ENCODE data around the gene RASA1. TPM values are rescaled to one million over a fixed set of nuclear protein-coding genes. Genes with fewer than 3 reads are reported as not detected.
"Not testable (repeated sequence)": the region's sequence is repeated elsewhere in the genome, so short reads cannot be mapped to it uniquely, and the experiment has no call there.

RASA1 gene
- total RNA-seq, 1 donor, result 18.0 TPM

DNA sequence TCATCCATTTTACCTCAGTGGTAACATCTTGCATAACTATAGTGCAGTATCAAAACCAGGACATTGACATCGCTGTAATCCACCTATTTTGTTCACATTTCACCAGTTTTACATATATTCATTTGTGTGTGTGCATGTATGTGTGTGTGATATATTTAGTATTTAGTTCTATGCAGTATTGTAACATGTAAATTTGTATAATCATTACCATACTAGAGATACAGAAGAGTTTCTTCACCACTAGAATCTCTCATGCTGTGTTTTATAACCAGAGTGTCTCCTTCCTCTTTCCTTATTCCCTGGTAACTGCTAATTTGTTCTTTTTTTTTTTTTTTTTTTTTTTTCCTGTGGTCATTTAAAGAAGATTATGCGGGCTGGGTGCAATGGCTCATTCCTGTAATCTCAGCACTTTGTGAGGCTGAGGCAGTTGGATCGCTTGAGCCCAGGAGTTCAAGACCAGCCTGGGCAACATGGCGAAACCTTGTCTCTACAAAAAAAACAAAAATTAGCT, 11.0 kb downstream of the RASA1 start:
- no peak for DNase-seq (ENCODE audit: low read depth in 2 of 3, low spot score in 2 of 3)

DNA sequence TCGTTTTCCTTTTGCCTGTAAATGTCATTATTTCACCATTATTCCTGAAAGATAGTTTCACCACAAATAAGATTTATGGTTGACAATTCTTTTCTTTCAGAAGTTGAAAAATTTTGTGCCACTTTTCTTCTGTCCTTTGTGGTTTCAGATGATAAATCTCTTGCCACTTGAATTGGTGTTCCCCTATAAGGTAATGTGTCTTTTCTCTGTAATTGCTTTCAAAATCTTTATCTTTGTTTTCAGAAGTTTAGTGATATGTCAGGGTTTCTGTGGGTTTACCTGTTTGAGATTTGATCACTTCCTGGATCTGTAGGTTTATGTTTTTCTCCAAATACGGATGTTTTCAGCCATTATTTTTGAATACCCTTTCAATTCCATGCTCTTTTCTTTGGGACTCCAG, 14.6 kb downstream of the RASA1 start:
- peak in 1 of 3 donors; percentile 41 for DNase-seq (ENCODE audit: low read depth in 2 of 3, low spot score in 2 of 3)

DNA sequence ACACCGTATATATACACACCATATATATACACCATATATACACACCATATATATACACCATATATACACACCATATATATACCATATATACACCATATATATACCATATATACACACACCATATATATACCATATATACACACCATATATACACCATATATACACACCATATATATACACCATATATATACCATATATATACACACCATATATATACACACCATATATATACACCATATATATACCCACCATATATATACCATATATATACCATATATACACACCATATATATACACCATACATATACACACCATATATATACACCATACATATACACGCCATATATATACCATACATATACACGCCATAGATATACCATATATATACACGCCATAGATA, 19.6 kb downstream of the RASA1 start:
- not testable (repeated sequence) for DNase-seq (ENCODE audit: low read depth in 2 of 3, low spot score in 2 of 3)

DNA sequence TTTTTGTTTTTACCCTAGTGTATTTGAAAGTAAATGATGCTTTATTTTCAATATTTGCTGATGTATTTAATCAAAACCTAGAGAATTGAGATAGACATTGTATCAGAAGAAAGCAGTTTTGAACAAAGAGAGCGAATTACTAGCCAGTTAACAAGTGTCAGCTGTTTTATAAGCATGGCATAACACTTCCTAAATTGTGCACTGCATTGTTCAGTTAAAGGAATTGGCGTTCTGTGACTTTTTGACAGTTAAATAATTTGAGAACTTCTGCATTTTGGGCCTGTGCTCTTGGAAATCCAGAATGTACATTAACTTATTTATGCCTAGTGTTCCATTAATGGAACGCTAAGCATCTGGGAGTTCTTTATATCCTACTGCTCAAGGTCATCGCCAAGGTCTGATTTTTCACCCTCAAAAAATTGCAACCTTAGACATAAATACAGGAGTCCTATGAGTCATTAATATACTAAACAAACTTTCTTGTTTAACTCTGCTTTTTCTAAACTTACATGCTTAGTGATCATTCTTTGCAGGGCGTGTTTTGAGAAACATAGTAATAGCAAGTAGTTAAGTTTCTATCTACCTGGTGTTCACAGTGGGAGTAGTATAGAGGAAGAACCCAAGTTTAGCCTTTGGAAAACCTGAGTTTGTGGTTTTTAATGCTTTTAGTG, 31.1 kb downstream of the RASA1 start:
- DNase-seq (ENCODE audit: low read depth in 2 of 3, low spot score in 2 of 3), result peak in 1 of 3 donors; percentile 62

DNA sequence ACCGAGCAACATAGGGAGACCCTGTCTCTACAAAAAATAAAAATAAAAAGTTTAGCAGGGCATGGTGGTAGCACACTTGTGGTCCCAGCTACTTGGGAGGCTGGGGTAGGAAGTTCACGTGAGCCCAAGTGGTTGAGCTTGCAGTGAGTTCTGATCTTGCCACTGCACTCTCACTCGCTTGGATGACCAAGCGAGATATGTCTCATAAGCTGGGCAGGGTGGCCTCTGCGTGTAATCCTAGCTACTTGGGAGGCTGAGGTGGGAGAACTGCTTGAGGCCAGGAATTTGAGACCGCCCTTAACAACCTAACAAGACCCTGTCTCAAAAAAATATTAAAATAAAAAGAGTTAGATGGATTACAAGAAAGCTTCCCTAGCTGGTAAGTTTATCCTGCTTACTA, 32.5 kb downstream of the RASA1 start:
- DNase-seq (ENCODE audit: low read depth in 2 of 3, low spot score in 2 of 3), result no peak

DNA sequence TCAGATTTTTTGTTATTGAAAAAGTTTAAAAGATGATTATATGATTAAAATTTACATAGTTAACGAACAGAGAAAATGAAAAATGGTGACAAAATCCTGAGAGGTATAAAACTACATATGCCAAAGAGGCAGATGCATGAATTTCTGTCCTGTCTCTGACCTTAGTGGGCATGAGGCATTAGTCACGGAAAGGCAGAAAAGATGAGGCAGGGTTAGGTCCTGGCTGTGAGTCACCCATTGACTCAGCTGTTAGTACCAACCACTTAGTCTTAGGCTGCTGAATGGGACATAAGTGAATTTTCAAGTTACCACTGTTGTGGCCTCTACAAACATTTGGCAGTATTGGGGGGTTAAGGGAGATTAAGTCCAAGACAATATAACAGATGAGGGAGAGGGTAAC, 33.1 kb downstream of the RASA1 start:
- DNase-seq (ENCODE audit: low read depth in 2 of 3, low spot score in 2 of 3), result peak in 2 of 3 donors; percentile 14 to 47

DNA sequence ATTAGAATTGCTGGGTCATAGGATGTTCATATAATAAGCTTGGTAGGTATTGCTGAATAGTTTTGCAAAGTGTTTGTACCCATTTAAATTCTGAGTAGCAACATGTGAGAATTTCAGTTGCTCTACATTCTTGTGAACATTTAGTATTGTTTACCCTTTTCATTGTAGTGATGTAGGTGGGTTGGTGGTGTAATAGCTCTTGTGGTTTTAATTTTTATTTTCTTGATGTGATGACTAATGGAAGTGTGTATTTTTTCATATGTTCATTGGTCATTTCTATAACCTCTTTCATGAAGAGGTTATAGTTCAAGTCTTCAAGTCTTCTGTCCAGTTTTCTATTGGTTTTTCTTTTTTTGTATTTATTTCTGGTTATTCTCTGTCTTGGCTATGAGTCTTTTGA, 34.4 kb downstream of the RASA1 start:
- DNase-seq (ENCODE audit: low read depth in 2 of 3, low spot score in 2 of 3), result no peak

DNA sequence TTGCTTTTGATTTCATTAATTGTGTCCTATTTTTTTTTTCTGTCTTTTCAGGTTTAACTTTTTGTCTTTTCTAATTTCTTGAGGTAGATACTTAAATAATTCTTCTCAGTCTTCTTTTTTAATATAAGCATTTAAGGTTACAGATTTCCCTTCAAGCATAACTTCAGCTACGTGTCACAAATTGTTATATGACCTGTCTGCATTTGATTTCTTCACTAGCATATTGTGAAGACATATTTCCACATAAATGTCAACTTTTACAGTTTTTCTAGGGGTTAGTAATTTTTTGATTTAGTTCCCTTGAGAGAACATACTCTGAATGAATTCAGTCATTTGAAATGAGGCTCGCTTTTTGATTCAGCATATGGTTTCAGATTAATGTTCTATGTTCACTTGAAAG, 35.6 kb downstream of the RASA1 start:
- DNase-seq (ENCODE audit: low read depth in 2 of 3, low spot score in 2 of 3), result no peak

DNA sequence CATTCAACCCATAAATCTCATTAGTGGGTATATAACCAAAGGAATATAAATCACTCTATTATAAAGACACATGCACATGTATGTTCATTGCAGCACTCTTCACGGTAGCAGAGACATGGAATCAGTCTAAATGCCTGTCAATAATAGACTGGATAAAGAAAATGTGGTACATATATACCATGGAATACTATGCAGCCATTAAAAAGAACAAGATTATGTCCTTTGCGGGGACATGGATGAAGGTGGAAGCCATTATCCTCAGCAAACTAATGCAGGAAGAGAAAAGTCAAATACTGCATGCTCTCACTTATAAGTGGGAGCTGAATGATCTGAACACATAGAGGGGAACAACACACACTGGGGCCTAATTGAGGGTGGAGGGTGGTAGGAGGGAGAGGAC, 38.4 kb downstream of the RASA1 start:
- DNase-seq (ENCODE audit: low read depth in 2 of 3, low spot score in 2 of 3), result not testable (repeated sequence)

DNA sequence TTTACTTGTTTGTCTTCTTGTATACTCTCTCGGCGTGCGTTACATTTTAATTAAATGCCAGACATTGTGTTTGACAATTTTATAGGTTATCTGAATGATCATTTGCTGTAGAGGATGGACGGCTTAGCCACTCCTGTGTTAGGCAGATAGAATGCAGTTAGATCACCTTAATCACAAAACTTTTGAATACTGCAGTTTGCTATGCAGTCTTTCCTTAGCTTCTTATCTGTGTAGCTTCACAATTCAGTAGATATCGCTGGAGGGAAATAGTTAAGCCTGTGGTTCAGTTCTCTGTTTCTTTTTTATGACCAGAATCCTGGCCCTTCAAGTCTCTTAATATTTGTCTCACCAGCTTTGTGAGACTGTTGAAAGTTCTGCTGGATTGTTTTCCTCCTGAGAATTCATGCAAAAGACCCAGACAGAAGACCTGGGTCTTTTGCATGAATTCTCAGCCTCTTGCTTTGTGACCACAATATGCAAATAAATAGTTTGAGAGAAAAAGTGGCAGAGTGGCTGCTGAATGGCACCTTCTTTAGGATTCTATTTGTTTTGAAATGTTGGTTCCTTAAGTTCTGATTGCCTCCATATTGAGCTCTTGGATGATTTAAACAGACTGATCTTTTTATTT, 40.2 kb downstream of the RASA1 start:
- DNase-seq (ENCODE audit: low read depth in 2 of 3, low spot score in 2 of 3), result no peak

DNA sequence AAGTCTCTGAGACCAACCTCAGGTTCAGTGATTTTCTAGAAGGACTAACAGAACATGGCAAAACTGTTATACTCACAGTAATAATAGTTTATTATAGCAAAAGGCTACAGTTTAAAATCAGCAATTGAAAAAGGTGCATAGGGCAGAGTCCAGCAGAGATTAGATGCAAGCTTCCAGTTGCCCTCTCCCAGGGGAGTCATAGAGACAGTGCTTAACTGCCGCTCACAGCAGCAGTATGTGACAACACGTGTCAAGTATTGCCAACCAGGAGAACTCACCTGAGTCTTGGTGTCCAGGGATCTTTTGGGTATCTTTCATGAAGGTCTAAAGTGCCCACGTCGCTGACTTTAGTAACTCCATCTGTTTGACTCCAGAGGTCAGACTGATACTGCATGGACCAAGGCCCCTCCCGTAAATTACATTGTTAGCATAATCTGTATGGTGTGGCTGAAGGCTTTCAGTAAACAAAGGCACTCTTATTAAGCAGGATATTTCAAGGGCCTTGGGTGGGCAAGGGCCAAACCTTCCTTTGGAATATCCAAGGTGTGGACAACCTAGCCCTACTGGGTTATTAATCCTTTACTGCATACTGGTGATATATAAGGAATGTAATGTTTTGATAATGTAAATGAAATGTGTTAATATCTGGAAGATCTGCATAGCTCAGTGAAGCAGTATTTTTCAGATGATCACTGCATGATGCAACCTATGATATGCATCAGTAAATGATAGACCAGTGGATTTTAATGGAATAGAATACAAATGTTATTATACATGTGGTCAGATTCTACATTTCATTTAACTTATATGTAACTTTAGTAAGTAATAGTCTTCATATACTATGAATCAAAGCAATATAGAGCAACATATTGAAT, 44.0 kb downstream of the RASA1 start:
- DNase-seq (ENCODE audit: low read depth in 2 of 3, low spot score in 2 of 3), result no peak

DNA sequence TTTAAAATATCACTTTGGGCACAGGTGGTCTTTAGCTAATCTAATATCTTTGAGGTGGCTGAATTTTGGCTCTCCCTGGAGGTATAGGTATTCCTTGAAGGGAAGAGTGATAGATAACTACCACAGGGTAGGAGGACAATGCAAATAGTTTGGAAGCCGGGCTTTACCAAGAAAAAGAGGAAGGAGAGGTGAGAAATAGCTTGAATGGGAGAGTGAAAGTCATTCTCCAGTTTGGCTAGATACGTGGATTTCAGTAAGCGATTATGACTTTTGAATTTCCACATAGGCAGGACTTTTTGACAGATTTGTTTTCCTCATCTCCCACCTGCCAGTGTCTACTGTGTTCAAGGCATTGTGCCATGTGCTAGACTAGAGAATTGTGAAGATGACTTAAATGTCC, 45.5 kb downstream of the RASA1 start:
- peak in 1 of 3 donors; percentile 31 for DNase-seq (ENCODE audit: low read depth in 2 of 3, low spot score in 2 of 3)

DNA sequence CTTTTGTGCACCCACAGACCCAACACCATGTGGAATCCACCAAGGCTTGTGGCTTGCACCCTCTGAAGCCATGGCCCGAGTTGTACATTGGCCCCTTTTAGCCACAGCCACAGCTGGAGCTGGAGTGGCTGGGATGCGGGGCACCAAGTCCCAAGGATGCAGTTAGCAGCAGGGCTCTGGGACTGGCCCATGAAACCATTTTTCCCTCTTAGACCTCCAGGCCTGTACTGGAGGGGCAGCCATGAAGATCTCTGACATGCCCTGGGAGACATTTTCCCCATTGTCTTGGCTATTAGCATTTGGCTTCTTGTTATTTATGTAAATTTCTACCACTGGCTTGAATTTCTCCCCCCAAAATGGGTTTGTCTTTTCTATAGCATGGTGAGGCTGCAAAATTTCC, 51.8 kb downstream of the RASA1 start:
- DNase-seq (ENCODE audit: low read depth in 2 of 3, low spot score in 2 of 3), result no peak

DNA sequence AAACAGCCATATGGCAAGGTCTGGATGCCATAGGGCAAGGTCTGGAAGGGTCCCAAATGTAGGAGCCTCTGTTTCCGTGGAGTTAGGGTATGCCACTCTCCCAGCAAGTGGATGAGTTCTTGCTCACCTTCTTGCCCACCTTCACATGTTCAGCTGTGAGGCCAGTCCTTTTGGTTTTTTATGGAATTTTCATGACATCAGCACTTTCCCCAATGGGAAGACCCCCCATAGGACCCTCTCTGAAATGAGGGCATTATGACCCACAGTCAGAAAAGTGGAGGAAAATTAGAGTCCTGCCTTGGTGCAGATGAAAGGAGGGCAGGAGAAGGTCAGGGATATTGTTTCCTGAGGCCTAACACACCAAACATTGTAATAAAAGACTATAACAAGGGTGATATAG, 53.9 kb downstream of the RASA1 start:
- no peak for DNase-seq (ENCODE audit: low read depth in 2 of 3, low spot score in 2 of 3)

DNA sequence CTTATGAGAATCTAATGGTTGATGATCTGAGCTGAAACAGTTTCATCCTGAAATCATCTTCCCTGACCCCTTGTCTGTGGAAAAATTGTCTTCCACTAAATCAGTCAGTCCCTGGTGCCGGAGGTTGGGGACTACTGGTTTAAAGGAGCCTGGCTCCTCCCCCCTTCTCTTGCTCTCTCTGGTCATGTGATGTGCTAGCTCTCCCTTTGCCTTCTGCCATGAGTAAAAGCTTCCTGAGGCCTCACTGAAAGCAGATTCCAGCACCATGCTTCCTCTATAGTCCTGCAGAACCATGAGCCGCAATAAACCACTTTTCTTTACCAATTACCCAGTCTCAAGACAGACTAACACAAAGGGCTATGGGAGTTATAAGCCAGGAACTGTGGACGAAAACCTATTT, 54.7 kb downstream of the RASA1 start:
- DNase-seq (ENCODE audit: low read depth in 2 of 3, low spot score in 2 of 3), result no peak

DNA sequence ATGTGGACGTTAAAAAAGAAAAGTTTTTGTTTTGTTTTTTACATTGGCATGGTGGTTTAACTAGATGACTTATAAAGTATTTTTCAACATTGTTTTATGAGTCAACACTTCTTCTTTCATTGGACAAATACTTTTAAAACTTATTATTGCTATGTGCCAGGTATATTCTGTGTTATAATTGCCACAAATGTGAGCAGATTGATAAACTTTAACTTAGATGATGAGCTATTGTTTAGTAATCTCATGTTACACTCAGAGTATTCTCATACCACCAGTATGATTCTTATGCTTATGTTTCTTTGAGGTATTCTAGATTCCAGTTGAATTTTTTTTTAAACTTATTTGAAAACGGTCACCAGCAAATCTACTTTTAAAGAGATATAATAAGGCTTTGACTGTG, 60.3 kb downstream of the RASA1 start:
- no peak for DNase-seq (ENCODE audit: low read depth in 2 of 3, low spot score in 2 of 3)

DNA sequence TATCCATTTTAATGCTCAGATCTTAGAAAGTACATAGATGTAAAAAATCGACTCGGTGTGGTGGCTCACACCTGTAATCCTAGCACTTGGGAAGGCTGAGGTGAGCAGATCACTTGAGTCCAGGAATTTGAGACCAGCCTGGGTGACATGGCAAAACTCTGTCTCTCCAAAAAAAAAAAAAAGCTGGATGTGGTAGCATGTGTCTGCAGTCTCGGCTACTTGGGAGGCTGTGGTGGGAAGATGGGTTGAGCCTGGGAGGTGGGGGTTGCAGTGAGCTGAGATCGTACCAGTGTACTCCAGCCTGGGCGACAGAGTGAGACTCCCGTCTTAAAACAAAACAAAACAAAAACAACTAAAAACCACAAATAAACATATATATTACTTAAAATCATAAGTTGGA, 61.4 kb downstream of the RASA1 start:
- no peak for DNase-seq (ENCODE audit: low read depth in 2 of 3, low spot score in 2 of 3)

DNA sequence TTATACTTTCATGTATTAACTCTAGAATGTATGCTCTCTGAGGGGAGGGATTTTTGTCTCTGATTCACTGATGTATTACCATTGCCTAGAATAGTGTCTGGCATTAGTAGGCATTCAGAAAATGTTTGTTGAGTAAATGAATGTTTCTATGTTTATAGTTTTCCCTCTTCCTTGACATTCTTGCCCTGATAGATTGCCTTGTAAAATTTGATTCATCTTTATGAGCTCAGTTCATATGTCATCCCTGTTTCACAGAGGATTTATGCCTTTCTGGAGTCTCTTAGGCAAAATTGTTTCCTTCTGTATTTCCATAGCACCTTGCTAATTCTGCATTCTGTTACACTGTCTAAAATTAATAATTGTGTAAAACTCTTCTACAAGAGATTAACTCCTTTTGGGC, 72.3 kb downstream of the RASA1 start:
- DNase-seq (ENCODE audit: low read depth in 2 of 3, low spot score in 2 of 3), result no peak

DNA sequence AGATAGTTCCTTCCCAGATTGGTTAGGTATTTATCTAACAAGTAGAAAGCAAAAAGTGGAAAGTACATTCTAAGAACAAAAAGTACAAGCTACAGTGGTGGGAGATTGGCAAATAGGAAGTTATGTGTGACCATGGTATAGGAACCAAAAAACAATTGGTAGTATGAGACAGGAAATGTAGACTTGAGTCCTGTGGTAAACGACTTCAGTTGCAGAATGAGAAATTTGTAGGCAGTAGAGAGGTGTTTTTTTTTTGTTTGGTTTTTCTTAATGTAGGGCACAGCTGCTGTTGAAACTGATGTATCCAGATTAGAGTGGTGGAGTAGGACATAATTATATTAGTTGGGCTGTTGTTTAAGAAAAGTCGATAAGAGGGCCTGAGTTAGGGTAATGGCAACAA, 73.0 kb downstream of the RASA1 start:
- peak; percentile 14 to 79 (median 26) for DNase-seq (ENCODE audit: low read depth in 2 of 3, low spot score in 2 of 3)

DNA sequence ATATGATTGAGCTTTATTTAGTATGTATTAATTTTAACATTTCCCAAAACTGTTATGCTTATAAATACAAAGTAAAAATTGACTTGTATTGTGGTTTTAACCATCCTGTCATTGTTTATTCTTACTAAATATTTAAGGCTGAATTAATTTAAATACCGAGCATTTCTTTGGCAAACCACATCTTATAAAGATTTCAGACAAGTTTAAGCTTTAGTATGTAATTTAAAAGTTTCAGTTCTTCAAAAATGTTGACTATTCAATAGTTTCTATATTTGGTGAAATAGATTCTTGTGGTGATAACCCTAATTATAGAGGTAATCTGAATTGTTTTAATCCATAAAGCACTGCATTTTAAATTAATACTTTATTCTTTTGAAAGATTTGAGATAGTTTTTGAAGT, 79.6 kb downstream of the RASA1 start:
- DNase-seq (ENCODE audit: low read depth in 2 of 3, low spot score in 2 of 3), result no peak

DNA sequence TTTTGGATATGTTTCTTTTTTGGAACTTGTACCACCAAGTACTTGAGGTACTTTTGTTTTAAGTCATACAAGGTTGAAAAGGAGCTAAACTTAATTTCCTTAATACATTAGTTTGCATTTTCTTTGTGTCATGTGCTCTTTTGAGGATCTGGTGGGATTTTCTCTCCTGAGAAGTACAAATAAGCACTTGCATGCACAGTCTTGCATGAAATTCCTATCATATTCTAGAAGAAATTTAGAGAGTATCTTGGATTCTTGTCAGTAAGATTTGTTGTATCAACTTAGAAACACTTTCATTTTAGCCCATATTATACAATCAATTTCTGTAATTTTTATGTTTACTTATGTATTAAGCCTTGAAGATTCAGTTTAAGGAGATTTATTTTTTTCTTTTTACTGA, 80.2 kb downstream of the RASA1 start:
- no peak for DNase-seq (ENCODE audit: low read depth in 2 of 3, low spot score in 2 of 3)

DNA sequence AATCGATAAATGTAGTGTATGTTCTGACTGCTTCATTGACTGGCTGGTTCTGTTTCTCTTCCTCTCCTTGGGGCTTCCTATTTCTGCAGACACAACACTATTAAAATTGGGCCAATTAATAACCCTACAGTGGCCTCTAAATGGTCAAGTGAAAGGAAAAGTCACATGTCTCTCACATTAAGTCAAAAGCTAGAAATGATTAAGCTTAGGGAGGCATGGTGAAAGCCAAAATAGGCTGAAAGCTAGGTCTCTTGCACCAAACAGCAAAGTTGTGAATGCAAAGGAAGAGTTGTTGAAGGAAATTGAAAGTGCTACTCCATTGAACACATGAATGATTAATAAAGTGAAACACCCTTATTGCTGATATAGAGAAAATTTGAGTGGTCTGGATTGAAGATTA, 86.8 kb downstream of the RASA1 start:
- no peak for DNase-seq (ENCODE audit: low read depth in 2 of 3, low spot score in 2 of 3)

Data from hematopoietic multipotent progenitor cell (in vitro differentiated cells).